Measurements from ENCODE around the gene PSMD3. TPM values are rescaled to one million over a fixed set of nuclear protein-coding genes. Genes with fewer than 3 reads are reported as not detected.

The PSMD3 gene
- total and polyA plus RNA-seq, 9 of the 15 experiments (the other 6 are each of a cell fraction or from before 2014, with no cell fraction given) = 2.0 to 251 (median 135) TPM

GRCh38 chr17:39979893-39980350 is 685 bp upstream of the PSMD3 start (continued):
- TF ChIP-seq CEBPG (CRISPR knock-in tag; IDR thresholded peaks at IDR 0.05) (no peak), CEBPG (tag; conservative IDR thresholded peaks at IDR 0.05 in 1 of 2, IDR thresholded peaks at IDR 0.05 in 1 of 2) (no peak), ATF4 (CRISPR knock-in tag; IDR thresholded peaks at IDR 0.05) (no peak), KAT2B (IDR thresholded peaks at IDR 0.05; ENCODE audit: low read depth, low read length) (no peak), RFX5 (IDR thresholded peaks at IDR 0.05; ENCODE audit: low read depth, low read length) (no peak), ZBTB43 (CRISPR knock-in tag; IDR thresholded peaks at IDR 0.05) (no peak), RBM34 (IDR thresholded peaks at IDR 0.05; ENCODE audit: borderline replicate concordance, insufficient read depth, low read length) (no peak), TSHZ1 (CRISPR knock-in tag; IDR thresholded peaks at IDR 0.05) (no peak), NCOA4 (IDR thresholded peaks at IDR 0.05; ENCODE audit: partially characterized antibody) (no peak), SIN3B (IDR thresholded peaks at IDR 0.05; ENCODE audit: low read depth) (no peak), IRF9 (tag; IDR thresholded peaks at IDR 0.05) (no peak), MAZ (CRISPR knock-in tag; conservative IDR thresholded peaks at IDR 0.05 in 1 of 2, IDR thresholded peaks at IDR 0.05 in 1 of 2) (peak in 1 of 2 experiments; percentile 44; a peak in 1 of 4 replicates), SRSF9 (IDR thresholded peaks at IDR 0.05; ENCODE audit: borderline replicate concordance, low read depth, low read length) (no peak), LCOR (CRISPR knock-in tag; IDR thresholded peaks at IDR 0.05) (no peak), ZNF511 (CRISPR knock-in tag; IDR thresholded peaks at IDR 0.05) (no peak), THAP7 (CRISPR knock-in tag; IDR thresholded peaks at IDR 0.05) (no peak), POLR2B (IDR thresholded peaks at IDR 0.05; ENCODE audit: low read depth, partially characterized antibody) (peak; percentile 57), CSDE1 (IDR thresholded peaks at IDR 0.05) (0 out of 4 replicates have a peak, but pooled peaks of 1 of the 2 experiments have one; percentile 72), NCOA1 (IDR thresholded peaks at IDR 0.05; ENCODE audit: low read depth) (0 out of 2 replicates have a peak, but pooled peaks have one; percentile 25), BHLHE40 (IDR thresholded peaks at IDR 0.05; ENCODE audit: low read length) (no peak), ZNF23 (CRISPR knock-in tag; IDR thresholded peaks at IDR 0.05) (no peak)

All from K562 (cell line).